ENCODE results near the gene PROK1.

DNA sequence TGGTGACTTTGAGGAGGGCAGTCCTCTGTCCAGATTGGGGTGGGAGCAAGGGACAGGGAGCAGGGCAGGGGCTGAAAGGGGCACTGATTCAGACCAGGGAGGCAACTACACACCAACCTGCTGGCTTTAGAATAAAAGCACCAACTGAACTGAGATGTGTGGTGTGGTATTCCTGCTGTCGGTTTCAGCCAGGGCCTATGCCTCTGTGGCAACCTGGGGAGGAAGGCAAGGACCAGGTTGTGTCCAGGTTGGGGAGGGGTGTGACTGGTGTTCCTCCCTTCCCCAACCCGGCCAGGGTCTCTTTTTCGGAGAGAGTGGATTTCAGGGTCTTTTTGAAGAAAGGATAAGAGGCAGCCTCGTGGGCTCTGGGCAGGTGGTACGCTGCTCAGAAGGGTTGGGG is 6.3 kb downstream of the PROK1 start:
- TF ChIP-seq YY1 (IDR thresholded peaks at IDR 0.05; ENCODE audit: low read depth, low read length): no peak
- no peak for TF ChIP-seq ZBTB11 (CRISPR knock-in tag; IDR thresholded peaks at IDR 0.05)
- TF ChIP-seq CHD2 (IDR thresholded peaks at IDR 0.05; ENCODE audit: borderline replicate concordance, low read depth, low read length): no peak
- TF ChIP-seq, protein P1, sequence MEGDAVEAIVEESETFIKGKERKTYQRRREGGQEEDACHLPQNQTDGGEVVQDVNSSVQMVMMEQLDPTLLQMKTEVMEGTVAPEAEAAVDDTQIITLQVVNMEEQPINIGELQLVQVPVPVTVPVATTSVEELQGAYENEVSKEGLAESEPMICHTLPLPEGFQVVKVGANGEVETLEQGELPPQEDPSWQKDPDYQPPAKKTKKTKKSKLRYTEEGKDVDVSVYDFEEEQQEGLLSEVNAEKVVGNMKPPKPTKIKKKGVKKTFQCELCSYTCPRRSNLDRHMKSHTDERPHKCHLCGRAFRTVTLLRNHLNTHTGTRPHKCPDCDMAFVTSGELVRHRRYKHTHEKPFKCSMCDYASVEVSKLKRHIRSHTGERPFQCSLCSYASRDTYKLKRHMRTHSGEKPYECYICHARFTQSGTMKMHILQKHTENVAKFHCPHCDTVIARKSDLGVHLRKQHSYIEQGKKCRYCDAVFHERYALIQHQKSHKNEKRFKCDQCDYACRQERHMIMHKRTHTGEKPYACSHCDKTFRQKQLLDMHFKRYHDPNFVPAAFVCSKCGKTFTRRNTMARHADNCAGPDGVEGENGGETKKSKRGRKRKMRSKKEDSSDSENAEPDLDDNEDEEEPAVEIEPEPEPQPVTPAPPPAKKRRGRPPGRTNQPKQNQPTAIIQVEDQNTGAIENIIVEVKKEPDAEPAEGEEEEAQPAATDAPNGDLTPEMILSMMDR (IDR thresholded peaks at IDR 0.05 in 2 of 3, conservative IDR thresholded peaks at IDR 0.05 in 1 of 3; ENCODE audit: control insufficient read depth in 2 of 3, extremely low read depth in 1 of 3, insufficient read depth in 1 of 3, low read depth in 3 of 3, low read length in 3 of 3): no peak
- TF ChIP-seq POLR2A (IDR thresholded peaks at IDR 0.05; ENCODE audit: low read depth, low read length): no peak
- TF ChIP-seq GATAD2B (conservative IDR thresholded peaks at IDR 0.05; ENCODE audit: low read depth): no peak
